Loucy (cell line): ENCODE data around the gene ARFGEF3.
A peak's percentile ranks its signal among the peaks of the same experiment; 100 is the strongest.

Experiments used
- H2AFZ ChIP-seq: fragments of 200-600 bp; sonication (generic); 2 replicates; pipeline ENCODE4 v1.6.0; 2016; ENCODE audit warnings: antibody characterized with exemption, mild to moderate bottlenecking, low read length, moderate library complexity
- H3F3A ChIP-seq: fragments of 200-600 bp; 2 replicates; pipeline ENCODE4 v1.6.0; 2016; ENCODE audit warnings: antibody characterized with exemption, low read depth, mild to moderate bottlenecking
- H3K27me3 ChIP-seq: fragments of 200-600 bp; sonication (generic); 2 replicates; pipeline ENCODE4 v1.6.1; 2014; ENCODE audit warnings: low read length, mild to moderate bottlenecking; ENCODE audit not compliant: insufficient read depth, poor library complexity, severe bottlenecking
- H3K36me3 ChIP-seq: fragments of 200-600 bp; sonication (generic); 2 replicates; pipeline ENCODE4 v1.6.1; 2016; ENCODE audit warnings: low read length; ENCODE audit not compliant: insufficient read depth
- H3K4me1 ChIP-seq: fragments of 200-600 bp; sonication (generic); 2 replicates; pipeline ENCODE4 v1.5.1; 2014; ENCODE audit warnings: low read length, mild to moderate bottlenecking; ENCODE audit not compliant: insufficient read depth, poor library complexity, severe bottlenecking
- H3K4me2 ChIP-seq: fragments of 200-600 bp; sonication (generic); 2 replicates; pipeline ENCODE4 v1.6.0; 2014; ENCODE audit warnings: antibody characterized with exemption, low read length, low read depth, mild to moderate bottlenecking; ENCODE audit not compliant: poor library complexity, severe bottlenecking
- H3K4me3 ChIP-seq: fragments of 200-600 bp; sonication (generic); 2 replicates; pipeline ENCODE4 v1.5.1; 2014; ENCODE audit warnings: low read length, mild to moderate bottlenecking, mixed read lengths; ENCODE audit not compliant: poor library complexity, severe bottlenecking
- H3K79me2 ChIP-seq: fragments of 200-600 bp; sonication (generic); 2 replicates; pipeline ENCODE4 v1.6.1; 2014; ENCODE audit warnings: low read length; ENCODE audit not compliant: insufficient read depth
- H3K9ac ChIP-seq: fragments of 200-600 bp; sonication (generic); 2 replicates; pipeline ENCODE4 v1.6.0; 2014; ENCODE audit warnings: mild to moderate bottlenecking, low read depth, low read length, moderate library complexity; ENCODE audit not compliant: poor library complexity, severe bottlenecking
- H3K9me2 ChIP-seq: fragments of 200-600 bp; sonication (generic); replicated peaks from 2 replicates; pipeline ENCODE4 v1.6.1; 2016; ENCODE audit warnings: low read depth, low read length, mixed read lengths
- H3K9me3 ChIP-seq: fragments of 200-600 bp; sonication (generic); 2 replicates; pipeline ENCODE4 v1.6.1; 2014; ENCODE audit warnings: mild to moderate bottlenecking, antibody characterized with exemption, low read length, low read depth; ENCODE audit not compliant: insufficient read depth
- H4K20me1 ChIP-seq: fragments of 200-600 bp; sonication (generic); 2 replicates; pipeline ENCODE4 v1.6.0; 2014; ENCODE audit warnings: antibody characterized with exemption, low read length, mild to moderate bottlenecking; ENCODE audit not compliant: insufficient read depth, poor library complexity, severe bottlenecking
- CTCF ChIP-seq: fragments of 200-600 bp; sonication (generic); conservative IDR thresholded peaks from 2 replicates; pipeline ENCODE4 v1.5.1; 2014; ENCODE audit warnings: mild to moderate bottlenecking, antibody characterized with exemption, low read length
- EZH2phosphoT487 ChIP-seq: fragments of 200-600 bp; IDR thresholded peaks from 2 replicates; pipeline ENCODE4 v1.6.1; 2018; ENCODE audit warnings: antibody characterized with exemption, mild to moderate bottlenecking, moderate library complexity, borderline replicate concordance

Gene ARFGEF3, protein sequence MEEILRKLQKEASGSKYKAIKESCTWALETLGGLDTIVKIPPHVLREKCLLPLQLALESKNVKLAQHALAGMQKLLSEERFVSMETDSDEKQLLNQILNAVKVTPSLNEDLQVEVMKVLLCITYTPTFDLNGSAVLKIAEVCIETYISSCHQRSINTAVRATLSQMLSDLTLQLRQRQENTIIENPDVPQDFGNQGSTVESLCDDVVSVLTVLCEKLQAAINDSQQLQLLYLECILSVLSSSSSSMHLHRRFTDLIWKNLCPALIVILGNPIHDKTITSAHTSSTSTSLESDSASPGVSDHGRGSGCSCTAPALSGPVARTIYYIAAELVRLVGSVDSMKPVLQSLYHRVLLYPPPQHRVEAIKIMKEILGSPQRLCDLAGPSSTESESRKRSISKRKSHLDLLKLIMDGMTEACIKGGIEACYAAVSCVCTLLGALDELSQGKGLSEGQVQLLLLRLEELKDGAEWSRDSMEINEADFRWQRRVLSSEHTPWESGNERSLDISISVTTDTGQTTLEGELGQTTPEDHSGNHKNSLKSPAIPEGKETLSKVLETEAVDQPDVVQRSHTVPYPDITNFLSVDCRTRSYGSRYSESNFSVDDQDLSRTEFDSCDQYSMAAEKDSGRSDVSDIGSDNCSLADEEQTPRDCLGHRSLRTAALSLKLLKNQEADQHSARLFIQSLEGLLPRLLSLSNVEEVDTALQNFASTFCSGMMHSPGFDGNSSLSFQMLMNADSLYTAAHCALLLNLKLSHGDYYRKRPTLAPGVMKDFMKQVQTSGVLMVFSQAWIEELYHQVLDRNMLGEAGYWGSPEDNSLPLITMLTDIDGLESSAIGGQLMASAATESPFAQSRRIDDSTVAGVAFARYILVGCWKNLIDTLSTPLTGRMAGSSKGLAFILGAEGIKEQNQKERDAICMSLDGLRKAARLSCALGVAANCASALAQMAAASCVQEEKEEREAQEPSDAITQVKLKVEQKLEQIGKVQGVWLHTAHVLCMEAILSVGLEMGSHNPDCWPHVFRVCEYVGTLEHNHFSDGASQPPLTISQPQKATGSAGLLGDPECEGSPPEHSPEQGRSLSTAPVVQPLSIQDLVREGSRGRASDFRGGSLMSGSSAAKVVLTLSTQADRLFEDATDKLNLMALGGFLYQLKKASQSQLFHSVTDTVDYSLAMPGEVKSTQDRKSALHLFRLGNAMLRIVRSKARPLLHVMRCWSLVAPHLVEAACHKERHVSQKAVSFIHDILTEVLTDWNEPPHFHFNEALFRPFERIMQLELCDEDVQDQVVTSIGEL (N-terminal part only)

GRCh38 chr6:138161338-138162110 lies at the start of gene ARFGEF3:
Gene ARFGEF3 (plus strand): TSS chr6:138161939. CDS start chr6:138162087, 148 bp downstream.
- no peaks in the 10 kb centered on the region for H3K9me2 ChIP-seq
- H3K9me3 ChIP-seq, result no peaks in the 10 kb centered on the region
- no peaks in the 10 kb centered on the region for H3K79me2 ChIP-seq
- H2AFZ ChIP-seq, result no peak within 1 kb of the TSS
- TF ChIP-seq EZH2phosphoT487, result no peak
- TF ChIP-seq CTCF, result no peak
- H3K4me3 ChIP-seq, result no peak within 1 kb of the TSS
- H3K36me3 ChIP-seq, result no peaks in the 10 kb centered on the region
- no peak within 1 kb of the TSS for H3K4me2 ChIP-seq
- no peak within 1 kb of the TSS for H3K9ac ChIP-seq
- H3K27me3 ChIP-seq, result no peaks in the 10 kb centered on the region
- no peaks in the 10 kb centered on the region for H3K4me1 ChIP-seq
- no peaks in the 10 kb centered on the region for H4K20me1 ChIP-seq
- H3F3A ChIP-seq, result no peaks in the 10 kb centered on the region

DNA sequence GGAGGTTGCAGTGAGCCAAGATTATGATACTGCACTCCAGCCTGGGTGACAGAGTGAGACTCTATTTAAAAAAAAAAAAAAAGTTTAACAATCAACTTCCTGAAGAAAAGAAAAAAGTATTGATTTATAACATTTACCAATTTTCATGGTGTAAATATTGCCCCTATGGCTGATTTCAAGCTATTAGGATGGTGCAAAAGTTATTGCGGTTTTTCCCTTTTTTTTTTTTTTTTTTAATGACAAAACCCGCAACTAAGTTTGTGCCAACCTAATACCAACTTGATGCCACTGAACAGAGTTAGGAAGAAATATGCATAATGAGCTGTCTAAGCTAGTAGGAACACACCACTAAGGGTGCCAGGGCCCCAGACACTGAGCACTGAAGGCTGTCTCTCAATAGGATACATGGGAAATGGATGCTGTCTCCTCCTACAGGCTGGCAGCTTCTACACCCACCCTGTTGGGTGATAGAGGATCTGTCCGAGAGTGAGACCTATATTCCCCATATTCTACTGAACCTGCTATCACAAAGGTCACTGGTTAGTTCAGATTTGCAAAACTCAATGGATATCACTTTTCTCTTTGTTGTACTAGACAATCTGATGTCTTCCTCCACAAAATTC lies 48.0 kb upstream of the ARFGEF3 start:
- no peaks in the 10 kb centered on the region for H3K79me2 ChIP-seq
- H3K4me3 ChIP-seq, result no peak overlapping the region
- H3K9ac ChIP-seq, result no peak overlapping the region
- TF ChIP-seq EZH2phosphoT487 (no peak), CTCF (0 out of 2 replicates have a peak, but pooled peaks have one; percentile 10)
- H4K20me1 ChIP-seq, result no peaks in the 10 kb centered on the region
- H3K36me3 ChIP-seq, result no peaks in the 10 kb centered on the region
- no peaks in the 10 kb centered on the region for H3K9me3 ChIP-seq
- H3K9me2 ChIP-seq, result no peaks in the 10 kb centered on the region
- H3K27me3 ChIP-seq, result no peaks in the 10 kb centered on the region
- H3F3A ChIP-seq, result no peaks in the 10 kb centered on the region
- H3K4me1 ChIP-seq, result peaks cover 3% of the 10 kb centered on the region
- H3K4me2 ChIP-seq, result no peak overlapping the region
- no peak overlapping the region for H2AFZ ChIP-seq
